Measurements from ENCODE around the gene IL1RL1. TPM values are rescaled to one million over a fixed set of nuclear protein-coding genes. Genes with fewer than 3 reads are reported as not detected.

IL1RL1 gene
- polyA plus RNA-seq, 1 of the 3 experiments (the other 2 are of a cell fraction): not detected

GRCh38 chr2:102344397-102344796 lies 33.0 kb downstream of the IL1RL1 start:
- H4K20me1 ChIP-seq (ENCODE audit: insufficient read depth): no peaks in the 10 kb centered on the region
- peaks cover 26% of the 10 kb centered on the region; the same call in 1 of the 2 replicates for H3K27me3 ChIP-seq (ENCODE audit: insufficient read depth)
- no peak for DNase-seq
- no peak for TF ChIP-seq POLR2AphosphoS5 (IDR thresholded peaks at IDR 0.05; ENCODE audit: low read depth, low read length)
- H2AFZ ChIP-seq (ENCODE audit: low read depth): no peak overlapping the region
- H3K9ac ChIP-seq: no peak overlapping the region
- no peak overlapping the region for H3K4me2 ChIP-seq
- 0% methylated on average over 3 of the region's 3 CpGs for WGBS (ENCODE audit: low lambda C conversion rate)
- CTCF ChIA-PET: interaction anchor here (1.2 kb wide), 1 partner anchor 104 kb away, joined by 3 read pairs; no protein-coding TSS in a partner anchor
- no peaks in the 10 kb centered on the region for H3K9me3 ChIP-seq
- no peaks in the 10 kb centered on the region for H3K36me3 ChIP-seq (replicated peaks in 1 of 2; ENCODE audit: control insufficient read depth in 1 of 2, insufficient read depth in 2 of 2, low read length in 1 of 2)
- POLR2A ChIA-PET: no interaction called here
- no peak overlapping the region for H3K27ac ChIP-seq (ENCODE audit: low read depth in 2 of 2, low read length in 1 of 2)
- H3K4me1 ChIP-seq (ENCODE audit: control insufficient read depth in 1 of 2, insufficient read depth in 2 of 2, low read depth in 1 of 2, low read length in 1 of 2): no peaks in the 10 kb centered on the region
- no peak overlapping the region for H3K4me3 ChIP-seq (ENCODE audit: low read depth in 2 of 2, low read length in 1 of 2)
- no peaks in the 10 kb centered on the region for H3F3A ChIP-seq (replicated peaks; ENCODE audit: insufficient read depth)
- H3K79me2 ChIP-seq (ENCODE audit: insufficient read depth): no peaks in the 10 kb centered on the region
- no peaks in the 10 kb centered on the region for H3K9me2 ChIP-seq

DNA sequence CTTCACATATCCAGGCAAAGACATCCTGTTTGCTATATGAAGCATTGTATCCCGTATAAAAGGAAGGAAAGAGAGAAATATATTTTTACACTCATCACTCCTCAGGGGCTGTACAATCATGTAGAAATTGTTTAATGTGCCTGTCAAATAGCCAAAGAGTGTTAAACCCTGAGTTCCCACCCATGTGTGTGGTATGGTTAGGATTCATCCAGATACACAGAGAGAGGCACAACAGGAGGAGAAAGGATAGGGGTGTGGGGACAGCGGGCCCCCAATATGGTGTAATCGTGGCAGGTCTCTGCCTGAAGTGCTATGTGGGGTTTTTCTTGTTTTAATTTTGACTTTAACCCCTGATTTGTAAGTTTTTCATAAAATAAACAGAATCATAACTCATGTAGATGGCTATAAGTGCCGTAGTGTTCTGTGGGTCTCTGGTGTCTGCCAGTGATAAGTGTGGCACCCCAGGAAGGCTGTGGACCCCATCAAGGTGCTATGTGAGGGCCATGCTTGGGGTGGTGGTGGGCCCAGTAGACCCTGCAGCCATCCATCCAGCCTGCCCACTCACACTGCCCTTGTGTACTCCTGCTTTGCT lies 34.1 kb downstream of the IL1RL1 start:
- H3K4me2 ChIP-seq: no peak overlapping the region
- no peak overlapping the region for H3K4me3 ChIP-seq (ENCODE audit: low read depth in 2 of 2, low read length in 1 of 2)
- H3K36me3 ChIP-seq (replicated peaks in 1 of 2; ENCODE audit: control insufficient read depth in 1 of 2, insufficient read depth in 2 of 2, low read length in 1 of 2): no peaks in the 10 kb centered on the region
- no peak overlapping the region for H3K9ac ChIP-seq
- no peaks in the 10 kb centered on the region for H4K20me1 ChIP-seq (ENCODE audit: insufficient read depth)
- peaks cover 22% of the 10 kb centered on the region; the same call in 1 of the 2 replicates for H3K27me3 ChIP-seq (ENCODE audit: insufficient read depth)
- no peaks in the 10 kb centered on the region for H3K9me3 ChIP-seq
- TF ChIP-seq POLR2AphosphoS5 (IDR thresholded peaks at IDR 0.05; ENCODE audit: low read depth, low read length): no peak
- TF ChIP-seq, protein P1, sequence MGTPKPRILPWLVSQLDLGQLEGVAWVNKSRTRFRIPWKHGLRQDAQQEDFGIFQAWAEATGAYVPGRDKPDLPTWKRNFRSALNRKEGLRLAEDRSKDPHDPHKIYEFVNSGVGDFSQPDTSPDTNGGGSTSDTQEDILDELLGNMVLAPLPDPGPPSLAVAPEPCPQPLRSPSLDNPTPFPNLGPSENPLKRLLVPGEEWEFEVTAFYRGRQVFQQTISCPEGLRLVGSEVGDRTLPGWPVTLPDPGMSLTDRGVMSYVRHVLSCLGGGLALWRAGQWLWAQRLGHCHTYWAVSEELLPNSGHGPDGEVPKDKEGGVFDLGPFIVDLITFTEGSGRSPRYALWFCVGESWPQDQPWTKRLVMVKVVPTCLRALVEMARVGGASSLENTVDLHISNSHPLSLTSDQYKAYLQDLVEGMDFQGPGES (IDR thresholded peaks at IDR 0.05; ENCODE audit: low read depth, low read length): no peak
- TF ChIP-seq, protein P2, sequence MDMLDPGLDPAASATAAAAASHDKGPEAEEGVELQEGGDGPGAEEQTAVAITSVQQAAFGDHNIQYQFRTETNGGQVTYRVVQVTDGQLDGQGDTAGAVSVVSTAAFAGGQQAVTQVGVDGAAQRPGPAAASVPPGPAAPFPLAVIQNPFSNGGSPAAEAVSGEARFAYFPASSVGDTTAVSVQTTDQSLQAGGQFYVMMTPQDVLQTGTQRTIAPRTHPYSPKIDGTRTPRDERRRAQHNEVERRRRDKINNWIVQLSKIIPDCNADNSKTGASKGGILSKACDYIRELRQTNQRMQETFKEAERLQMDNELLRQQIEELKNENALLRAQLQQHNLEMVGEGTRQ (IDR thresholded peaks at IDR 0.05; ENCODE audit: borderline replicate concordance, low read depth, low read length): no peak
- H3K79me2 ChIP-seq (ENCODE audit: insufficient read depth): no peaks in the 10 kb centered on the region
- WGBS (ENCODE audit: low lambda C conversion rate): 16% methylated on average over 4 of the region's 4 CpGs
- H3F3A ChIP-seq (replicated peaks; ENCODE audit: insufficient read depth): no peaks in the 10 kb centered on the region
- DNase-seq: no peak
- H2AFZ ChIP-seq (ENCODE audit: low read depth): no peak overlapping the region
- ChIA-PET CTCF (interaction anchor here (1.2 kb wide), 1 partner anchor 105 kb away, joined by 3 read pairs; no protein-coding TSS in a partner anchor), POLR2A (no interaction called here)
- no peak overlapping the region for H3K27ac ChIP-seq (ENCODE audit: low read depth in 2 of 2, low read length in 1 of 2)
- no peaks in the 10 kb centered on the region for H3K4me1 ChIP-seq (ENCODE audit: control insufficient read depth in 1 of 2, insufficient read depth in 2 of 2, low read depth in 1 of 2, low read length in 1 of 2)
- H3K9me2 ChIP-seq: no peaks in the 10 kb centered on the region

- no peaks in the 10 kb centered on the region for H3F3A ChIP-seq (replicated peaks; ENCODE audit: insufficient read depth)
- H3K4me1 ChIP-seq (ENCODE audit: control insufficient read depth in 1 of 2, insufficient read depth in 2 of 2, low read depth in 1 of 2, low read length in 1 of 2): no peaks in the 10 kb centered on the region
- no peak overlapping the region for H3K4me3 ChIP-seq (ENCODE audit: low read depth in 2 of 2, low read length in 1 of 2)
- H2AFZ ChIP-seq (ENCODE audit: low read depth): no peak overlapping the region
- ChIA-PET CTCF (interaction anchor here (0.8 kb wide), 1 partner anchor 326 kb away, joined by 3 read pairs; no protein-coding TSS in a partner anchor), POLR2A (no interaction called here)
- no peak for DNase-seq
- H3K36me3 ChIP-seq (replicated peaks in 1 of 2; ENCODE audit: control insufficient read depth in 1 of 2, insufficient read depth in 2 of 2, low read length in 1 of 2): no peaks in the 10 kb centered on the region
- H3K9me2 ChIP-seq: no peaks in the 10 kb centered on the region
- peaks cover 18% of the 10 kb centered on the region; the same call in 1 of the 2 replicates for H3K27me3 ChIP-seq (ENCODE audit: insufficient read depth)
- no peaks in the 10 kb centered on the region for H3K79me2 ChIP-seq (ENCODE audit: insufficient read depth)
- 8% methylated on average over 7 of the region's 7 CpGs for WGBS (ENCODE audit: low lambda C conversion rate)
- H3K4me2 ChIP-seq: no peak overlapping the region
- no peaks in the 10 kb centered on the region for H3K9me3 ChIP-seq
- no peak overlapping the region for H3K9ac ChIP-seq
- no peaks in the 10 kb centered on the region for H4K20me1 ChIP-seq (ENCODE audit: insufficient read depth)
- no peak overlapping the region for H3K27ac ChIP-seq (ENCODE audit: low read depth in 2 of 2, low read length in 1 of 2)
- TF ChIP-seq, protein P3, sequence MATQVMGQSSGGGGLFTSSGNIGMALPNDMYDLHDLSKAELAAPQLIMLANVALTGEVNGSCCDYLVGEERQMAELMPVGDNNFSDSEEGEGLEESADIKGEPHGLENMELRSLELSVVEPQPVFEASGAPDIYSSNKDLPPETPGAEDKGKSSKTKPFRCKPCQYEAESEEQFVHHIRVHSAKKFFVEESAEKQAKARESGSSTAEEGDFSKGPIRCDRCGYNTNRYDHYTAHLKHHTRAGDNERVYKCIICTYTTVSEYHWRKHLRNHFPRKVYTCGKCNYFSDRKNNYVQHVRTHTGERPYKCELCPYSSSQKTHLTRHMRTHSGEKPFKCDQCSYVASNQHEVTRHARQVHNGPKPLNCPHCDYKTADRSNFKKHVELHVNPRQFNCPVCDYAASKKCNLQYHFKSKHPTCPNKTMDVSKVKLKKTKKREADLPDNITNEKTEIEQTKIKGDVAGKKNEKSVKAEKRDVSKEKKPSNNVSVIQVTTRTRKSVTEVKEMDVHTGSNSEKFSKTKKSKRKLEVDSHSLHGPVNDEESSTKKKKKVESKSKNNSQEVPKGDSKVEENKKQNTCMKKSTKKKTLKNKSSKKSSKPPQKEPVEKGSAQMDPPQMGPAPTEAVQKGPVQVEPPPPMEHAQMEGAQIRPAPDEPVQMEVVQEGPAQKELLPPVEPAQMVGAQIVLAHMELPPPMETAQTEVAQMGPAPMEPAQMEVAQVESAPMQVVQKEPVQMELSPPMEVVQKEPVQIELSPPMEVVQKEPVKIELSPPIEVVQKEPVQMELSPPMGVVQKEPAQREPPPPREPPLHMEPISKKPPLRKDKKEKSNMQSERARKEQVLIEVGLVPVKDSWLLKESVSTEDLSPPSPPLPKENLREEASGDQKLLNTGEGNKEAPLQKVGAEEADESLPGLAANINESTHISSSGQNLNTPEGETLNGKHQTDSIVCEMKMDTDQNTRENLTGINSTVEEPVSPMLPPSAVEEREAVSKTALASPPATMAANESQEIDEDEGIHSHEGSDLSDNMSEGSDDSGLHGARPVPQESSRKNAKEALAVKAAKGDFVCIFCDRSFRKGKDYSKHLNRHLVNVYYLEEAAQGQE (IDR thresholded peaks at IDR 0.05; ENCODE audit: low read depth, low read length): no peak
- TF ChIP-seq JUND (IDR thresholded peaks at IDR 0.05) (no peak), RXRA (IDR thresholded peaks at IDR 0.05; ENCODE audit: borderline replicate concordance, low read depth) (no peak), RAD21 (IDR thresholded peaks at IDR 0.05; ENCODE audit: low read length) (no peak), TAF1 (IDR thresholded peaks at IDR 0.05; ENCODE audit: borderline replicate concordance, low read depth, low read length) (no peak), RFX5 (IDR thresholded peaks at IDR 0.05; ENCODE audit: low read length) (no peak), ELF1 (IDR thresholded peaks at IDR 0.05) (no peak), FOXJ3 (CRISPR knock-in tag; IDR thresholded peaks at IDR 0.05) (no peak), SIN3A (IDR thresholded peaks at IDR 0.05; ENCODE audit: borderline replicate concordance, low read depth, low read length) (no peak), YY1 (IDR thresholded peaks at IDR 0.05; ENCODE audit: low read depth) (no peak)
- TF ChIP-seq, protein P2 (IDR thresholded peaks at IDR 0.05; ENCODE audit: borderline replicate concordance, low read depth, low read length): no peak
These were observed 35.2 kb downstream of the IL1RL1 start for GRCh38 chr2:102346381-102347130.

Measured in SK-N-SH (cell line).